CD4-positive, alpha-beta T cell treated with Interleukin-4 for 1 hour (primary cell): ENCODE data around the gene JAKMIP3.
A peak's percentile ranks its signal among the peaks of the same experiment; 100 is the strongest.

Experiments used
- DNase-seq, 2 donors: peaks; one replicate each; pipeline ENCODE4 v3.0.0-alpha.2; 2020 to 2022

The JAKMIP3 gene

DNA sequence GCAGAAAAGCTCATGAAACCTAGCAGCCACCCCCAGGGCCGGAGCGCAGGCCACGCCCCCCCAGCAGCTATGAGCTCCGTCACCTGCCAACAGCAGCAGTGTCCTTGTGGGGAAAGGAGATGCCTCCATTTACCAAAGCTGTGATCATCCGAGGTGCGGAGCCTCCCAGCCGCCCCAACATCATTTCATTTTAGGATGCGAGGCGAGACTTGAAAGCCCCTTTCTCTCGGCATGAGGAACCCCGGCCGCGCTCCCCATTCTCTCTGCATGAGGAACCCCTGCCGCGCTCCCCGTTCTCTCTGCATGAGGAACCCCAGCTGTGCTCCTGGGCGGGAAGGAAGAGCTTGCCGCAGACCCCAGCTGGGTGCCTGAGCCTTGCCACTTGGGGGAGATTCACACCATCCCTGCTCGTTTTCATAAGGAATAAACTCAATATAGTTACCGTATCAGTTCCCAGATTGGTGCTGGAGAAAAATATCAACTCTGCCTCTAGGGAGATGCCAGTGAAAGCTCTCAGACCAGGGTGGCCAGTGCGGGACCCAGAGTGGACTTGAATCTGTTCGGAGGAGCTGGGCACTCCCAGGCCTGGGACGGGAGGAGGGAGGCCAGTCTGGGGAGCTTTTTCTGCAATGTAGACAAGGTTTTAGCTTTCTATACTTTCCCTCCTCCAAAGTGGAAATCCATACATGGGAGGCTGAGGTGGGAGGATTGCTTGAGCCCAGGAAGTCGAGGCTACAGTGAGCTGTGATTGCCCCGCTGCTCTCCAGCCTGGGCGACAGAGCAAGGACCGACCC lies 35.0 kb downstream of the JAKMIP3 start:
- DNase-seq = peak in 1 of 2 donors; percentile 6

DNA sequence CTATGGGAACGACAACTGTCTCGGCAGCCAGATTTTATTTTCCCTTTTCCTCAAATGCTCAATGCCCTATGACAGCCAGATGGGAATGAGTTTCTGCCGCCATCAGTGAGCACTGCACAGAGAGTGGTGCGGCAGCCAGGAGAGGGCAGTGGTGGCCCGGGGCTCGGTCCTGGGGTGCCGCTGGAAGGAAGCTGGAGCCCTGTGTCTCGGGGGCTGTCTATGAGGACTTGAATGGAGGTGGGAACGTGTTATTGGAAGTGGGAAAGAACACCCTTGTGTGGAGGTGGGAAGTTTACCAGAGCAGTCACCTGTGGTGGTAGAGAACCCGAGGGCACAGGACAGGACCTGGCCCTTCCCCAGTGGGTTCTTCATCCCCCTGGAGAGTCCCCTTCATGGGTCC lies 35.8 kb downstream of the JAKMIP3 start:
- no peak for DNase-seq

DNA sequence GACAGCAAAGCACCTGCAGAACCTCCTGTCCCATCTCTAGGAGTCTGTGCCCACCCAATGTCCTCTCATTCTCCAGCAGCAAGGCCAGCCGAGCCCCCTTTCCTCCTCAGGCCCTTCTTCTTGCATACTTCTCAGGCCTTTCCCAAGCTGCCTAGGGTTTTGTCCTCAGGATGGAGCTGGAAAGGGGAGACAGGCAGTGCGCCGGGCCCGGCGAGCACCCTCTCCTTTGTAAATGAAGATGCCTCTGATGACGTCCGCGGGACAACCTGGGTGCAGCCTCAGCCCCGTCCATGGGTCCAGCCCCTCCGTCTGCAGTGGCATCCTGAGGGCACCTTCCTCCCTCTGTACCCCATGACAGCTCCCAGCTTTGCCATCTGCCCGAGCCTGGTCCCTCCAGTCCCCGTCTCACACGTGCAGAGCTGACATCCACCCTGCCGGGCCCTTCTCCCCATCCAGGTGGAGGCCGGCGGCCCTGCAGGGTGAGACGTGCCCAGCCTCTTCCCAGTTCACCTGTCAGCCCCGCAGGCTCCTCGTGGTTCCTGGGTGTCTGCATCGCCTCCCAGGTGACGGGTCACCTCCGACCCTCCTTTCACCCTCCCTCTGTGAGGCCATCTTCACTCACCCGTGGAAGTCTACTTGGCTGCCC lies 36.4 kb downstream of the JAKMIP3 start:
- DNase-seq = no peak

DNA sequence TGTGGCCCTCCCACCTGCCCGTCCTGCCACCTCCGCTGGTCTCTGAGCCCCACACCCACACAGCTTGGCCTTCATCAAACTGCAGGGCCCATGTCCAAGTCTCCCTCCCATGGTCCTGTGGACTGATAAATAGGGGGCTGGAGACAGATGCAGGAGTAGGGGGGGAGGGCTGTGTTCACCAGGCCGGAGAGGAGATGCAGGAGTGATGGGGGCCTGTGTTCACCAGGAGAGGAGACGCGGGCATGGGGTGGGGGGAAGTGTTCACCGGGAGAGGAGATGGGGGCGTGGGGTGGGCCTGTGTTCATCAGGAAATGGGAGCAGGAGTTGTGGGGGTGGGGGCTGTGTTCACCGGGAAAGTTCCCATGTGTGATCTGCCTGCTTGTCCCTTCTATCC lies 37.0 kb downstream of the JAKMIP3 start:
- DNase-seq = peak in 1 of 2 donors; percentile 7

DNA sequence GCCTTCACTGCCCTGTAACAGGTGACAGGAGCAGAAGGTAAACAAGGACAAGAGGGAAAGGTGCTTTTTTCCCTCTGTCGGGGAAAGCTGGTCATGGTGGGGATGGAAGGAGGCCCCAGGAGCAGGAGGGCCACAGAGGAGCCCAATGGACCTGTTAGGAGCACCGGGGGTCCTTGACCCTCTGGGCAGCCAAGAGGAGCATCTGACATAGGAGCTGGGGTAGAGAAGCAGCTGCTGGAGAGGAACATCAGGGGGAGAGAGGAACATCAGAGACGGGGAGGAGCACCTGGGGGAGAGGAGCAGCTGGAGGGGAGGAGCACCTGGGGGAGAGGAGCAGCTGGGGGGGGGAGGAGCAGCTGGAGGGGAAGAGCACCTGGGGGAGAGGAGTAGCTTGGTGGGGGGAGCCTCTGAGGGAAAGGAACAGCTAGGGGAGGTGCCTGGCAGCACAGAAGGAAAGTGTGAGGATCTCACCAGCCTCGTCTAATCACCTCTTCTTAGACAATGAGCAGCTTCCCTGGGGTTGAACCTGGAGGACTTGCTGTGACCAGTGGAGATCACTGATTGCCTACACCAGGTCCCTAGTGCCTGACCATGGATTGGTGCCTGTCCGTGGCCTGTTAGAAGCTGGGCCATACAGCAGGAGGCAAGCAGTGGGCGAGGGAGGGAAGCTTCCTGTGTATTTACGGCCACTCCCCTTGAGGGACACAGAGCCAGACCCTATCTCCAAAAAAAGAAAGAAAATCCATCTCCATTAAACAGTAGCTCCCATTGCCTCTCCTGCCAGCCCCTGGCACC lies 37.6 kb downstream of the JAKMIP3 start:
- no peak for DNase-seq

DNA sequence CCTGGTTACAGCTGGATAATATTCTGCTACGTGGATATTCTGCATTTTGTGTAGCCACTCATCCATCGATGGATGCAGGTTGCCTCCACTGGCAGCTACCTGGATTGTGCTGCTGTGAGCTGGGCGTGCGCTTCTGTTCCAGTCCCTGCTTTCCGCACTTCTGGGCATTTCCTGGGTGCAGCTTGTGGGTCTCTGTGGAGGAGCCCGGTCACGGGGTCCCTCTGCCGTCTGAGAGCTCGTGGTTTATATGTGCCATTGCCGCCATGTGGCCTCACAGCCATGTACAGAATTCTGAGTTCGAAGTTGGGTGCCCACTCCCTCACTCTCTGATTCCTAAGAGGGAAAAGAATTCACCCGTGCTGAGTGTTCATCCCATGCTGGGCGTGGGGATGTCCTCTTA lies 38.3 kb downstream of the JAKMIP3 start:
- DNase-seq = no peak

DNA sequence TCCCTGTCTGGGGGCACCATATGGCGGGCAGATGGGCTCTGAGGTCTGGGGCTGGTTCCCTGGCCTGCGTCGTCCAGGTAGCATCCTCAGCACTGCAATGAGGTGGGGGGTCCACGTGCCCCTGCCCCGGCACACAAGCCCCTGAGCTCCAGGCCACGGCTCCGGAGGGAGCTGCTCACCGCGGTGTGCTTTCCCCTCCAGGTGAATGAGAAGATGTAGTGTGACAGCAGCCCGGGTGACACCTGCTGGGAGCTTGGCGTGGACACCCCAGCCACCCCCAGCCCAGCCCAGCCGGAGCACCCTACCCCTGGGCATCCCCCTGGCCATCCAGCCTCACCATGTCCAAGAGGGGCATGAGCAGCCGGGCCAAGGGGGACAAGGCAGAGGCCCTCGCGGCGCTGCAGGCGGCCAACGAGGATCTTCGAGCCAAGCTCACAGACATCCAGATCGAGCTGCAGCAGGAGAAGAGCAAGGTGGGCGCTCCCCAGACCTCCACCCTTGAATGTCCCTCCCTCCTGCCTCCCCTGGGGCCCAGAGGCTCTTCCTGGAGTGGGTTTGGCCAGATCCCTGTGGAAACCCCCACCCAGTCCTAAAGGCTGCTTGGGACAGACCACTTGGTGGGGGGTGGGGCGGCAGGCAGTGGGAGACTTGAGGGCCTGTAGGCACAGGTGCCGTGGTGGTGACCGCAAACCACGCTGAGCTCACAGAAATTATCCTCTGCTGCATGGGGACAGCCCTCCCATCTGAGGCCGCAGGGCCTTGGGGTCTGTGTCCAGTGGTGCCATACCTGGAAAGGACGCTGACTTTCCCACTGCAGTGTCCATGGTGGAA lies 38.9 kb downstream of the JAKMIP3 start:
- DNase-seq = peak in 1 of 2 donors; percentile 4

DNA sequence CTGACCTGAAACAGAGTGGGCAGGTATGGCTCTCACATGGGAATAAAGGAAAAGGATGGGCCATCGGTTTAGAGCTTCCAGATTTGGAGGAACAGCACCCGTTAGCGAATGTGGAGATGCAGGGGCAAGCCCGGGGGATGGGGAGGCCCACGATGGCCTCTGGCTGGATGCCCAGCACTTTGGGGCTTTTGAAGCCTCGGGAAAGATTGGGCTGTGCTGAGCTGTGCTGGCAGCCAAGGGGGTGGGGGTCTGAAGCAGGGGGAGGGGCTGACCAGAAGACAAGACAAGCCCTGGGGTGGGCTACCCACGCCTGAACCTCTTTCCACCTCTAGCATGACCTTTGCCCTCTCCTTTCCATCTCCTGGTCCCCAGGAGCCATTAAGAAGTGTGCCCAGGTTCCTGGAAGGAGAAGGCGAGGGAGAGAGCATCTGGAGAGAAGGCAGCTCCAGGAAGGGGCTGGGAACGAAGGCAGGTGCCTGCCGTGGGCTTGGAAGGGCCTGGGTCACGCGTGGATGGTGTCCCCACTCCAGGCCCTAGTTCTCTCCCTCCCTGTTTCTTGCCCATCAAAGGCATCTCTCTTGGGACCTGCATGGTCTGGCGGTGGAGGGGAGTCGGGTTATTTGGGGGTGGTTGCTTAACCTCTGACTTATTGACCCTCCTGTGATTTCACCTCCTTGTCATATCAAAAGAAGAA lies 39.7 kb downstream of the JAKMIP3 start:
- peak in 1 of 2 donors; percentile 4 for DNase-seq

DNA sequence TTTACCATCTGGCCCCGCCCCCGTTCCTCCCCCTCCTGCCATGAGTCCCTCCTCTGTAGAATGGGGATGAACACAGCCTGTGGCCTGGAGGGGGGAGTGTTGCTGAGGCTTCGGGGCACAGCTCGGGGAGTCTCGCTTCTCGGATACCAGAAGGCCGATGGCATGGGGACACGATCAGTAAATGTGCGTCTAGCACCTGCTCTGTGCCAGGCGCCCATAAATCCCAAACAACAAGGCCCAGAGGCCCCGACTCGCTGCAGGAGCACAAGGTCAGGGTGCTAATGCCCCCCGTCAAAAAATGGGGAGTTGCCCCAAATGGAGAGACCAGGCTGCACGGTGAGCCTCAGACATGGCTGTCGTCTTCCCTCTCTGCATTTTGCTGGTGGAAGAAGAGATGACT lies 40.7 kb downstream of the JAKMIP3 start:
- peak in 1 of 2 donors; percentile 3 for DNase-seq

DNA sequence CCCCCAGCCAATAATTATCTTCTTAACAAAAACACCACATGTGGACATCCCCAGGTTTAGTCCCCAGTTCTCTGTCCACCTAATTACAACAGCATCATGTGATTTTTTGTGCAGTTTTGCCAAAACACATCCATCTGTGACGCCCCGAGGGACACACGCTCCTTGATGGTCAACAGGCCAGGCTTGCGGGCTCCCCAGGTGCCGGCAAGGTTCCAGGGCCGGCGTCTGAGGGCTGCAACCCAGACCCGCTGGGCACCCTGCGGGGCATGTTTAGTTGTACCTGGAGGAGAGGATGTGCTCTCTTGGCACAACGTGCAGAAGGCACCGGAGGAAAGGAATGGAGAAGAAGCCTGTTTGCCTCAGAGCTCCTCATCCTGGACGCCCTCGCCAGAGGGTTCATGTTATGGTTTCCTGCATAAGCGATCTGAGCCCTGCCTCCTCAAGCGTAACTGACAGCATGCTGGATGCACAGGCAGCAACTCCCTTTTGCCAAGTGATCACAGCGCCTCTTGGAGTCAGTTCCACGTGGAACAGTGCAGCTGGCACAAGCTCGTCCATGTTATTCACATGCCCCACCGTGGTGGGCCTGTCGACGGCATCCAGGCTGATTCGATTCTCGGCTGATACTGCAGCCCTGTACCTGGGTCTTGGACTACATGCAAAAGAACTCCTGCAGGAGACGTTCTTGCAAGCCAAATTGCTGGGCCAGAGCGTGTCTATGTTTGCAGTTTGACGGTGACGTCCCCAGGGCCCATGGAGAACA lies 41.6 kb downstream of the JAKMIP3 start:
- peak in 1 of 2 donors; percentile 11 for DNase-seq

DNA sequence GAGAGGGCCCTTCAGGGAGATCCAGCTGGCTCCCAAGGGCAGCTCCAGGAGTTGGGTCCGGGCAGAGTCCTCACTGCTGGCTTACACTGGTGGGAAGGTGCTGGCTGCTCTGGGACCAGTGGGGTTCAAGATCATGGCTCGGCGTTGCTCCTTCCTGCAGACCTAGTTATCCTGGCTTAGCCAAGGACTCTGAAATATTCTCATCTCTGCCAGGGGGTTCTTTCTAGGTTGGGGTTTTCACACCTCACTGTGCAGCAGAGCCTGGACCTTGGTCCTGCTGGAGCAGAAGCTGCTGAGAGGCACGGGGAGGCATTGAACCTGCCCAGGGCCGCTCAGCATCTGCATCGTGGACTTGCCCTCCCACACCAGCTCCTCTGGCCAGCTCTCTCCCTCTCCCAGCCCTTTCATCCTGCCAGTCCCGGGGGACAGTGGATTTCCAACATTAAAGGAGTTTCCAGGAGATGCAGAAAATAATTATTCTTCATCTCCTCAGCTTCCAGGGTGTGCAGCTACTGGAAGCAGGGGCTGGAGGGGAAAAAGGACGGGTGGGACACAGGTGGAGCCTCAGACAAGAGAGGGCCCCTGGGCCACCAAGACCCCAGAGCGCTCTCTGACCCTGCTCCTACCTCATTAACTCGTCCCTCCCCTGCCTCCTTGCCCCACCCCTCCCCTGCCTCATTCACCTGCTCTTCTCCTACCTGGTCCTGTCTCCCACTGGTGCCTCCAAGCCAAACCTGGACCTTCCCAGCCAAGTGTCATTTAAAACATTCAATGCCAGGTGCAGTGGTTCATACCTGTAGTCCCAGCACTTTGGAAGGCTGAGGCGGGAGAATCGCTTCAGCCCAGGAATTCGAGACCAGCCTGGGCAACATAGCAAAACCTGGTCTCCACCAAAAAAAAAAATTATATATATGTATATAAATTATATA lies 42.5 kb downstream of the JAKMIP3 start:
- no peak for DNase-seq

DNA sequence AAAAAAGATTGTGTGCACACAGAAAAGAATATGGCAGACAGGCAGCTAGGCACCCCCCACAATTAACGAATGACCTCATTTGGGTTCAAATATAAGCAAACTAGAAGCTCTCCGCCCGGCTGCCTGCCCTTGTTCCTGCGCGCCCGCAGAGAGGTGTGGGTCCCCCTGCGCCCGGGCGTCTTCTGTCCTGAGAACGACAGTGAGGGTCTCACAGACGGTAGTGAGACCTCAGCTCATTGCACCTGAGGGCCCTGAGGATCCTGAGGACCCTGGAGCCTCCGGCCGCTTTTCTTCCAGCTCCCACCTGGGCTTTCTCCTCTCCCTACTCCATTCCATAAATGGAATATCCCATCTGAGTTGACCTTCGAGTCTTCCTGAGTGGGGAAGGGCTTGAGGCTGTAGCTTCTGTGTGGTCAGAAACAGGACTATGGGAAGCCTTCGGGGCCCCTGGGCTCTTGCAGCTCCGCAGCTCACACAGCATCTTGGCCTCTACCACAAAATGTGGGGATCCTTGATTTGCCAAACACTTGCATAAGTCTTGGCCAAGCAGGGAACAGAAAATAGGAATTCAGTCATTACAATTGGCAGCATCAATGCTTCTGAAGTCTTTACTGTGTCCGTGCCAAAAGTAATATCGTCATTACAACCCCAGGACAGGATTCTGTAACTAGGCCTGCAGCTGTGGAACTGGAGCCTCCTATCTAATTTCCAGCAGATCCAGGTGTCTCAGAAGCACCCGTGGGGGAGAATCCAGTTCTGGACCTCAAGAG lies 43.8 kb downstream of the JAKMIP3 start:
- peak in 1 of 2 donors; percentile 6 for DNase-seq

DNA sequence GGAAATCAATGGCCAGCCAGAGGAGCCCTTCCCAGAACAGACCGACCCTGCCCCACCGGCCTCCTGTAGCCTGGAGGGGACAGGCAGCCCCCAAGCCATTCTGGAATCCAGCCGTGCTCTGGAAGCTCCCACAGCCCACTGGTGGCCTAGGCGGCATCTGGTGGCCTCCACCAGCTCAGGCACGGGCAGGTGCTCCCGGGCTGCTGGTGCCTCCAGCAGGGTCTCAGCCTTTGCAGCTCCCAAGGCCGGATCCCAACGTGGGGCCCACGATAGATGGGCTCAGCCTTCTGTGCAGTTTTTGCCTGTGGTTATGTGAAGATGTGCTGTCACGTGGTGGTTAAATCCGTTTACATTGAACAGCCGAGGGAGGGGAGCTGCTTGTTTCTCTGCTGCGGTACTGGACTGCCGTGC lies 44.4 kb downstream of the JAKMIP3 start:
- DNase-seq = peak in 1 of 2 donors; percentile 5

DNA sequence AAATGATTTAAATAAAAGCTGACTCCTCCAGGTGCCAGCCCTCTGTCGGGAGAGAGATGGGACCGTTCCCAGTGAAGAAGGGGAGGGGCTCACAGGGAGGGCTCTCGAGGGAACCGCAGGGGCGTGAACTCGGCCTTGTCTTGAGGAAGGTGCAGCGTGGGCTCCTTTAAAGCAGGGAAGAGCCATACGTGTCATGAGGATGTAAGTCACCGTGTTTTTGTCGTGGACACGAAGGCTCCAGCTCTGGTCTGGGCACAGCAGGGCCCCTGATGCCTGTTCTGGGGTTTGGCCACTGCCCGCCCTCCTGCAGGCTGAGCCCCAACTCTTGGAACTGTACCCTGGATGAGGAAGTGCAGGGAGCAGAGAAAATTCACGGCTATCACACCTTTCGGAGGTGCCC lies 45.0 kb downstream of the JAKMIP3 start:
- DNase-seq = peak in 1 of 2 donors; percentile 11

DNA sequence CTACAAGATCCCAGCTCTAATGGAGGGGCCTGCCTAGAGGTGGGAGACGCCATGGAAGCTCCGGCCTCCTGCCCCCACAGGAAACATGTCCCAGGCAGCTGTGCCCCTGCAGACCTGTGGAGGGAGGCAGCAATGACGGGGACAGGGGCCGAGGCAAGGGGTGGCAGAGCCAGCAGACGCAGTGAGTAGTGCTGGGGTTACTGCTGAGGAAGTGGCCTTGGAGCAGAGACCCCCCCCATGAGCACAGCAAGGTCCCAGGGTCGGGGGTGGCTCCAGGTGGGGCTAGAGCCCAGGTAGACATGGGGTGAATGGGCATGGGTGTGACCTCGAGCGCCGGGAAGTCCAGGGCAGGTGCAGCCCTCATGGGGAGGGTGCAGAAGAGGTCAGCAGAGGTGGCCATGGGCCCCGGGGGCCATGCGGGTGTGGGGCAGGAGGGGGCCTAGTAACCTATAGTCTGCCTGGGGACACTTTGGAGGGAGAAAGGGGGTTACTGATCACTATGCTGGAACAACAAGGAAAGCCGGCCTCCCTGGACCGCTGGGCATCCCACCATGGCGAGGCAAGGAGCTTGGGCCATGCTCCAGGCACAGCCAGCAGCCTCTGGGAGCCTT lies 45.5 kb downstream of the JAKMIP3 start:
- DNase-seq = peak in 1 of 2 donors; percentile 9

DNA sequence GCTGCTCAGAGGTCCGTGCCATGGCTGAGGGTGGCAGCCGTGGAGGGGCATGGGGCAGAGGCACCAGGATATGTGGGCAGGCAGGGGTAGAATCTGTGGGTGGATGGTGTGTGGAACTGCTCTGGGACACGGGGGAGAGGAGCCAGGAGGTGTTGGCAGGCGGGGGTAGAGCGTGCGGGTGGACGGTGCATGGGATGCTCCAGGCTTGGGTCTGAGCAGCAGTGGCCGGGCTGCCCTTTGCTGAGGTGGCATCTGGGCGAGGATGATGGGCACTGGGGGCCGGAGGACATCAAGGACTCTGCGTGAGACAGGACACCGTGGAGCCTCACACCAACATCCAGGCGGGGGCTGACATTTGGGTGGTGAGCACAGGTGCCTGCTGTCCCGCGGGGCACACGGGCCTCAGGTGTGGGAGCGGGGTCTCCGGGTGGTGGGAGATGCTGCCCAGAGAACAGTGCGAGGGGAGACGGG lies 46.2 kb downstream of the JAKMIP3 start:
- peak in 1 of 2 donors; percentile 10 for DNase-seq

DNA sequence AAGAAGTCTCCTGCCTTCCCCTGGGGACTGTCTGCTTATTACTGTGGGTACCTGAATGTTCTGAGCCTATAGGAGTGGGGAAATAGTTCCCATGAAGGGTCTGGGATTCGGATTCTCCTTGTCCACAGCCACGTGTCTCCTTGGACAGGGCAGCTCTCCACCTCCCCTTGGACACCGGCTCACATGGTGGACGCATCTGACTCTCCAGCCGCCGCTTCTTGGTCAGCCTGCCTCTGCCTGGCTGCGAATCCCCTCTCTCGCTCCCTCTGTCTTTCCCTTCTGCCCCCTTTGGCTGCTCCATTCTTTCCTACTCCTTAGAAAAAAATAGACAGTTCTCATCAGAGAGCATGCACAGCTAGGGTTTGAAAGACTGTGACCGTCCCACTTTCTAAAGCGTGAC lies 46.9 kb downstream of the JAKMIP3 start:
- no peak for DNase-seq

DNA sequence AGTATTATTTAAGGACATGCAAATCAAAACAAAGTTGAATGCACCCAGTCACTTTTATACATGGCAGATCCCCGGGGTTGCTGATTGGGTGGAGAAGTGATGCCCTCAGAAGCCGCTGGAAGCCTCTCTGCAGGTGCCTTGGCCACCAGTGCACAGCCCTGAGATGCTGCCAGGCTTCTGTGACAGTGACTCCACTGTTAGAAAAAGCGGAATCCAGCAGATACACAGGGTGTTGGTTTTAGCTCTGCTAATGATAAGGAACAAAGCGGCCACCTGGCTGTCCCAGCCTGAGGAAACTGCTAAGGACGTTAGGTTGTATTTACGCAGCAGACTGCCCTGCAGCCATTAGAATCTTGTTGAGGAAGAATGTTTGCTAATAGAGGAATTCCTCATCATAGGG lies 47.5 kb downstream of the JAKMIP3 start:
- DNase-seq = no peak
